AG04450 (cell line): Measurements from ENCODE around the gene RPGRIP1L. TPM values are rescaled to one million over a fixed set of nuclear protein-coding genes. Genes with fewer than 3 reads are reported as not detected.

Source experiments
- CTCF ChIA-PET: fragments of 300-600, 350-600 bp; formaldehyde crosslinking; extraction: SDS; loops from one replicate; lab custom pipeline; 2022; ENCODE audit warnings: antibody characterized with exemption, inconsistent platforms; lab: Charles Lee
- POLR2A ChIA-PET: fragments of 350-600 bp; formaldehyde crosslinking; extraction: SDS; loops from one replicate; lab custom pipeline; 2021; ENCODE audit warnings: antibody characterized with exemption, inconsistent platforms; lab: Yijun Ruan, JAX
- DNase-seq: peaks from one replicate; pipeline ENCODE4 v3.0.0-alpha.2; 2011; ENCODE audit warnings: low read depth, low spot score
- H3K27ac ChIP-seq: one replicate; pipeline ENCODE4 v1.5.1; 2012; ENCODE audit warnings: low read depth, low read length, control low read depth
- H3K27me3 ChIP-seq: one replicate; pipeline ENCODE4 v1.6.0; 2012; ENCODE audit warnings: low read length; ENCODE audit not compliant: control insufficient read depth, insufficient read depth
- H3K4me3 ChIP-seq: 2 replicates; pipeline ENCODE4 v1.5.1; 2011; ENCODE audit warnings: mild to moderate bottlenecking, low read depth, low read length, control low read depth
- H3K9me3 ChIP-seq: 2 replicates; pipeline ENCODE4 v1.5.1; 2012; ENCODE audit warnings: low read length; ENCODE audit not compliant: control insufficient read depth, insufficient read depth
- polyA plus RNA-seq: library from polyadenylated mRNA; depleted of rRNA; stranded (reverse); fragments of >200 nt; gene quantifications from 2 replicates; pipeline ENCODE4 v1.2.3, GENCODE V29; 2011
- TF ChIP-seq, protein P1 (sequence below): IDR thresholded peaks from 2 replicates; pipeline ENCODE4 v1.5.1; 2011; ENCODE audit warnings: low read depth, low read length, control low read depth, inconsistent platforms

Gene RPGRIP1L
- polyA plus RNA-seq, 1 experiment: 13.0 TPM

- TF ChIP-seq, protein P1, sequence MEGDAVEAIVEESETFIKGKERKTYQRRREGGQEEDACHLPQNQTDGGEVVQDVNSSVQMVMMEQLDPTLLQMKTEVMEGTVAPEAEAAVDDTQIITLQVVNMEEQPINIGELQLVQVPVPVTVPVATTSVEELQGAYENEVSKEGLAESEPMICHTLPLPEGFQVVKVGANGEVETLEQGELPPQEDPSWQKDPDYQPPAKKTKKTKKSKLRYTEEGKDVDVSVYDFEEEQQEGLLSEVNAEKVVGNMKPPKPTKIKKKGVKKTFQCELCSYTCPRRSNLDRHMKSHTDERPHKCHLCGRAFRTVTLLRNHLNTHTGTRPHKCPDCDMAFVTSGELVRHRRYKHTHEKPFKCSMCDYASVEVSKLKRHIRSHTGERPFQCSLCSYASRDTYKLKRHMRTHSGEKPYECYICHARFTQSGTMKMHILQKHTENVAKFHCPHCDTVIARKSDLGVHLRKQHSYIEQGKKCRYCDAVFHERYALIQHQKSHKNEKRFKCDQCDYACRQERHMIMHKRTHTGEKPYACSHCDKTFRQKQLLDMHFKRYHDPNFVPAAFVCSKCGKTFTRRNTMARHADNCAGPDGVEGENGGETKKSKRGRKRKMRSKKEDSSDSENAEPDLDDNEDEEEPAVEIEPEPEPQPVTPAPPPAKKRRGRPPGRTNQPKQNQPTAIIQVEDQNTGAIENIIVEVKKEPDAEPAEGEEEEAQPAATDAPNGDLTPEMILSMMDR: no peak
- ChIA-PET CTCF (no interaction called here), POLR2A (no interaction called here)
- Histone ChIP-seq H3K9me3 (no peaks in the 10 kb centered on the region), H3K4me3 (no peak overlapping the region), H3K27me3 (no peaks in the 10 kb centered on the region), H3K27ac (no peak overlapping the region)
- DNase-seq: no peak
These were observed 84.4 kb downstream of the RPGRIP1L start for GRCh38 chr16:53619235-53619634.

- CTCF ChIA-PET: no interaction called here
- no peak overlapping the region for H3K4me3 ChIP-seq
- H3K27me3 ChIP-seq: no peaks in the 10 kb centered on the region
- H3K27ac ChIP-seq: no peak overlapping the region
- TF ChIP-seq, protein P1: no peak
- POLR2A ChIA-PET: no interaction called here
- DNase-seq: no peak
- H3K9me3 ChIP-seq: no peaks in the 10 kb centered on the region
These were observed 89.3 kb downstream of the RPGRIP1L start for GRCh38 chr16:53614346-53614745.

DNA sequence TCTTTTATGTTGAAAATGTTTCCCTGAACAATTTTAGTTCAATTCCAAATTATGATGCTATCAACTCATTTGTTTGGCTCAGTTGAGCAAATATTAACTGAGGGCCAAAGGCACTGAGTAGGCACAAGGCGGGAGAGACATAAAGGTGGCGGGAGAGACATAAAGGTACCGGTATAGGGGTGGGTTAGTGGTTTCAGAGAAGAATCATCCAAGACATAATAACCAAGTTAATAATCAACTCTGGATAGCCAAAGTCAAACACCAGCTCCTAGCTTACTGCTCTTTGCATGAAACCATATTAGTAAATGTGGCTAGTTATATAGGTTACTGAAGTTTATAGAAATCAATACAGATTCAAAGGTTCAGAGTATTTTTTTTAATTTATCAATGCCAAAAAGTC lies 91.7 kb downstream of the RPGRIP1L start:
- Histone ChIP-seq H3K27me3 (no peaks in the 10 kb centered on the region), H3K4me3 (no peak overlapping the region), H3K27ac (no peak overlapping the region), H3K9me3 (no peaks in the 10 kb centered on the region)
- POLR2A ChIA-PET: no interaction called here
- TF ChIP-seq, protein P1: no peak
- no peak for DNase-seq
- CTCF ChIA-PET: interaction anchor here (0.7 kb wide), 1 partner anchor 1144 kb away, joined by 7 read pairs; no protein-coding TSS in a partner anchor

DNA sequence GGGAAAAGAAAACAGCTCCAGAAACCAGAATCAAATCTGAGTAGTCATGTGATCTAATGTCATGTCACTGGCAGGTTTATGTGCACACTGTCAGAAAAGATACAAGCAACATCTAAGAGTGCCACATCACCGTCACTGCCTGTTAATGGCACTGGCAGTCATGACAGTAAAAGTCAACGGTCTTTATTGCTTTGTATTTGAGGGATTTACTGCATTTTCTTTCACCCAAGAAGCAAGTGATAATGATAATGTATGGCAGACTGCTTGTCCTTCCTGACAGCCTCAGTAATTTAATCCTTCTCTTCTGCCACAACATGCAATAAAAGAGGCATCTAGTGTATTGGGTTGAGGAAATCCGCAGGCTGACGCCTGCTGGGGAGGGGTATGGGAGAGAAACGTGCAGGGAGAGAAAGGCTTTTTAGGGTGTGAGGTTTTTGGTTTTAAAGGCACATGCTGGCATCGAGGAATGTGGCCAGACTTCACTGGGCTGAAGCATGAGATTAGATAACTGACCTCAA lies 92.4 kb downstream of the RPGRIP1L start:
- no peaks in the 10 kb centered on the region for H3K27me3 ChIP-seq
- ChIA-PET POLR2A (no interaction called here), CTCF (no interaction called here)
- no peak overlapping the region for H3K27ac ChIP-seq
- TF ChIP-seq, protein P1: no peak
- no peak overlapping the region for H3K4me3 ChIP-seq
- no peaks in the 10 kb centered on the region for H3K9me3 ChIP-seq
- no peak for DNase-seq

- DNase-seq: no peak
- Histone ChIP-seq H3K27ac (no peak overlapping the region), H3K4me3 (no peak overlapping the region), H3K27me3 (no peaks in the 10 kb centered on the region), H3K9me3 (no peaks in the 10 kb centered on the region)
- POLR2A ChIA-PET: no interaction called here
- CTCF ChIA-PET: no interaction called here
- TF ChIP-seq, protein P1: no peak
These were observed 94.1 kb downstream of the RPGRIP1L start for GRCh38 chr16:53609536-53609935.
